HL-60 (cell line): ENCODE results near the gene HPSE2.

Experiments
- DNase-seq, 2 experiments: peaks; one replicate each; pipeline ENCODE4 v3.0.0-alpha.2; 2010 to 2020; ENCODE audit warnings: low read depth in 1 of 2, low spot score in 1 of 2
- H3K27ac ChIP-seq: fragments of 250-450 bp; sonication (Bioruptor Pico); replicated peaks from 2 replicates; pipeline ENCODE4 v1.5.1; 2020; ENCODE audit warnings: mild to moderate bottlenecking, moderate library complexity
- H3K27me3 ChIP-seq: fragments of 250-450 bp; sonication (Bioruptor Pico); 2 replicates; pipeline ENCODE4 v1.5.1; 2021; ENCODE audit warnings: mild to moderate bottlenecking, moderate library complexity; ENCODE audit not compliant: insufficient read depth, poor library complexity, severe bottlenecking
- H3K4me3 ChIP-seq: replicated peaks from 2 replicates; pipeline ENCODE4 v1.5.1; 2011; ENCODE audit warnings: mild to moderate bottlenecking, control low read depth, low read length; ENCODE audit not compliant: insufficient read depth
- CTCF ChIP-seq: IDR thresholded peaks from one replicate; pipeline ENCODE4 v1.5.1; 2011; ENCODE audit warnings: low read length, control low read depth, inconsistent platforms; ENCODE audit not compliant: insufficient read depth
- GABPA ChIP-seq: IDR thresholded peaks from 2 replicates; pipeline ENCODE4 v1.6.1; 2012; ENCODE audit warnings: low read depth
- POLR2AphosphoS5 ChIP-seq: IDR thresholded peaks from 2 replicates; pipeline ENCODE4 v1.6.1; 2012; ENCODE audit warnings: low read depth
- REST ChIP-seq: IDR thresholded peaks from 2 replicates; pipeline ENCODE4 v1.6.1; 2012; ENCODE audit warnings: low read depth; ENCODE audit not compliant: insufficient replicate concordance
- SPI1 ChIP-seq: IDR thresholded peaks from 2 replicates; pipeline ENCODE4 v1.6.1; 2012; ENCODE audit warnings: low read depth, mild to moderate bottlenecking, borderline replicate concordance

The HPSE2 gene

GRCh38 chr10:98814470-98814869, 421.2 kb downstream of the HPSE2 start:
- Histone ChIP-seq H3K27ac (no peak overlapping the region), H3K4me3 (no peak overlapping the region), H3K27me3 (no peaks in the 10 kb centered on the region)
- DNase-seq = no peak
- TF ChIP-seq POLR2AphosphoS5 = no peak
- no peak for TF ChIP-seq REST
- no peak for TF ChIP-seq SPI1
- TF ChIP-seq CTCF = no peak
- no peak for TF ChIP-seq GABPA

- TF ChIP-seq REST (no peak), SPI1 (no peak), GABPA (no peak), POLR2AphosphoS5 (no peak), CTCF (no peak)
- Histone ChIP-seq H3K4me3 (no peak overlapping the region), H3K27me3 (no peaks in the 10 kb centered on the region), H3K27ac (no peak overlapping the region)
- DNase-seq = no peak
These were observed 427.3 kb downstream of the HPSE2 start for GRCh38 chr10:98808282-98808892.

- Histone ChIP-seq H3K4me3 (no peak overlapping the region), H3K27me3 (no peaks in the 10 kb centered on the region), H3K27ac (no peak overlapping the region)
- no peak for DNase-seq
- TF ChIP-seq GABPA (no peak), POLR2AphosphoS5 (no peak), REST (no peak), CTCF (no peak), SPI1 (no peak)
These were observed 435.4 kb downstream of the HPSE2 start for GRCh38 chr10:98800263-98800662.
